Measurements from ENCODE around the gene TWIST1. TPM values are rescaled to one million over a fixed set of nuclear protein-coding genes. Genes with fewer than 3 reads are reported as not detected.

TWIST1 gene
- total and polyA plus RNA-seq, 2 experiments from 2014 or later = 0.24 TPM

DNA sequence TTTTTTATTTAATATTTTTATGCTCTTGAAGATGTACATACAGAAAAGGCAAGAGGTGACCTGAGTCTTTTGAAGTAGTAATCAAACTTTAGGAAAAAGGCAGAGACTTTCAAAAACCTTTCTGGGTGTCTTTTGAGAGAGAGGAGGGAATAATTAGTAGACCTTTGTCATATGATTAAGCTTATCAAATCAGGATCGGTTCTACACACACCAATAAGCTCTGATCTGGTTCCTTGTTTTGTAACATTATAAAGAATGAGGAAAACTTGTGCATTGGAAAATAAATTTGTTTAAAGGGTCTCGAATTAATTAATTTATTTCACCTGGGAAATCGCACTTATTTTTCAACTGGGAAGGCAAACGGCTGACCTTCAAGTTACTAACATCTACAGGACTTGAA is 11.9 kb downstream of the TWIST1 start (continued):
- TF ChIP-seq, protein P1, sequence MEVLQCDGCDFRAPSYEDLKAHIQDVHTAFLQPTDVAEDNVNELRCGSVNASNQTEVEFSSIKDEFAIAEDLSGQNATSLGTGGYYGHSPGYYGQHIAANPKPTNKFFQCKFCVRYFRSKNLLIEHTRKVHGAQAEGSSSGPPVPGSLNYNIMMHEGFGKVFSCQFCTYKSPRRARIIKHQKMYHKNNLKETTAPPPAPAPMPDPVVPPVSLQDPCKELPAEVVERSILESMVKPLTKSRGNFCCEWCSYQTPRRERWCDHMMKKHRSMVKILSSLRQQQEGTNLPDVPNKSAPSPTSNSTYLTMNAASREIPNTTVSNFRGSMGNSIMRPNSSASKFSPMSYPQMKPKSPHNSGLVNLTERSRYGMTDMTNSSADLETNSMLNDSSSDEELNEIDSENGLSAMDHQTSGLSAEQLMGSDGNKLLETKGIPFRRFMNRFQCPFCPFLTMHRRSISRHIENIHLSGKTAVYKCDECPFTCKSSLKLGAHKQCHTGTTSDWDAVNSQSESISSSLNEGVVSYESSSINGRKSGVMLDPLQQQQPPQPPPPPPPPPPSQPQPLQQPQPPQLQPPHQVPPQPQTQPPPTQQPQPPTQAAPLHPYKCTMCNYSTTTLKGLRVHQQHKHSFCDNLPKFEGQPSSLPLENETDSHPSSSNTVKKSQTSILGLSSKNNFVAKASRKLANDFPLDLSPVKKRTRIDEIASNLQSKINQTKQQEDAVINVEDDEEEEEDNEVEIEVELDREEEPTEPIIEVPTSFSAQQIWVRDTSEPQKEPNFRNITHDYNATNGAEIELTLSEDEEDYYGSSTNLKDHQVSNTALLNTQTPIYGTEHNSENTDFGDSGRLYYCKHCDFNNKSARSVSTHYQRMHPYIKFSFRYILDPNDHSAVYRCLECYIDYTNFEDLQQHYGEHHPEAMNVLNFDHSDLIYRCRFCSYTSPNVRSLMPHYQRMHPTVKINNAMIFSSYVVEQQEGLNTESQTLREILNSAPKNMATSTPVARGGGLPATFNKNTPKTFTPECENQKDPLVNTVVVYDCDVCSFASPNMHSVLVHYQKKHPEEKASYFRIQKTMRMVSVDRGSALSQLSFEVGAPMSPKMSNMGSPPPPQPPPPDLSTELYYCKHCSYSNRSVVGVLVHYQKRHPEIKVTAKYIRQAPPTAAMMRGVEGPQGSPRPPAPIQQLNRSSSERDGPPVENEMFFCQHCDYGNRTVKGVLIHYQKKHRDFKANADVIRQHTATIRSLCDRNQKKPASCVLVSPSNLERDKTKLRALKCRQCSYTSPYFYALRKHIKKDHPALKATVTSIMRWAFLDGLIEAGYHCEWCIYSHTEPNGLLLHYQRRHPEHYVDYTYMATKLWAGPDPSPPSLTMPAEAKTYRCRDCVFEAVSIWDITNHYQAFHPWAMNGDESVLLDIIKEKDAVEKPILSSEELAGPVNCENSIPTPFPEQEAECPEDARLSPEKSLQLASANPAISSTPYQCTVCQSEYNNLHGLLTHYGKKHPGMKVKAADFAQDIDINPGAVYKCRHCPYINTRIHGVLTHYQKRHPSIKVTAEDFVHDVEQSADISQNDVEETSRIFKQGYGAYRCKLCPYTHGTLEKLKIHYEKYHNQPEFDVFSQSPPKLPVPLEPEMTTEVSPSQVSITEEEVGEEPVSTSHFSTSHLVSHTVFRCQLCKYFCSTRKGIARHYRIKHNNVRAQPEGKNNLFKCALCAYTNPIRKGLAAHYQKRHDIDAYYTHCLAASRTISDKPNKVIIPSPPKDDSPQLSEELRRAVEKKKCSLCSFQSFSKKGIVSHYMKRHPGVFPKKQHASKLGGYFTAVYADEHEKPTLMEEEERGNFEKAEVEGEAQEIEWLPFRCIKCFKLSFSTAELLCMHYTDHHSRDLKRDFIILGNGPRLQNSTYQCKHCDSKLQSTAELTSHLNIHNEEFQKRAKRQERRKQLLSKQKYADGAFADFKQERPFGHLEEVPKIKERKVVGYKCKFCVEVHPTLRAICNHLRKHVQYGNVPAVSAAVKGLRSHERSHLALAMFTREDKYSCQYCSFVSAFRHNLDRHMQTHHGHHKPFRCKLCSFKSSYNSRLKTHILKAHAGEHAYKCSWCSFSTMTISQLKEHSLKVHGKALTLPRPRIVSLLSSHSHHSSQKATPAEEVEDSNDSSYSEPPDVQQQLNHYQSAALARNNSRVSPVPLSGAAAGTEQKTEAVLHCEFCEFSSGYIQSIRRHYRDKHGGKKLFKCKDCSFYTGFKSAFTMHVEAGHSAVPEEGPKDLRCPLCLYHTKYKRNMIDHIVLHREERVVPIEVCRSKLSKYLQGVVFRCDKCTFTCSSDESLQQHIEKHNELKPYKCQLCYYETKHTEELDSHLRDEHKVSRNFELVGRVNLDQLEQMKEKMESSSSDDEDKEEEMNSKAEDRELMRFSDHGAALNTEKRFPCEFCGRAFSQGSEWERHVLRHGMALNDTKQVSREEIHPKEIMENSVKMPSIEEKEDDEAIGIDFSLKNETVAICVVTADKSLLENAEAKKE (CRISPR knock-in tag; IDR thresholded peaks at IDR 0.05) = no peak
- TF ChIP-seq EZH2 (IDR thresholded peaks at IDR 0.05; ENCODE audit: low read depth, unreplicated experiment) = no peak
- no peak for TF ChIP-seq POLR2AphosphoS5 (IDR thresholded peaks at IDR 0.05; ENCODE audit: low read depth)
- no peak for TF ChIP-seq ZNF114 (CRISPR knock-in tag; IDR thresholded peaks at IDR 0.05)

DNA sequence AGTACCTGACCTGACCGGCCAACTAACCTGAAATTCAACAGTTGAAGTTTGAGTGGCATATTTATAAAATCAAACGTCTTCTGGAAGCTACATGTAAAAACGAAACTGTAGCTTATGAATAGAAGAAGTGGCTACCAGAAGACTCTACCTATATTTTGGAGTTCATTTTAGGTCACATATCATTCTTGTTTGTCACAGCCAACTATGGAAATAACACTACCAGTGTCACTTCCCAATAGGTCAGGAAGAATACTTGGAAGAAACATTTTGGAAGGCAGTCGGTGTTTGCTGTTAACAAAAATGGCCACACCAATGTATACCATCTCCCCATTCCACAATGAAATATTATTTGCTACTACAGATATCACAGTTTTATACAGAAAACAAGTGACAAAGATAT is 12.6 kb downstream of the TWIST1 start:
- ATAC-seq (no peak), DNase-seq (ENCODE audit: low spot score) (no peak)
- Histone ChIP-seq H3K79me2 (replicated peaks; ENCODE audit: insufficient read depth) (no peaks in the 10 kb centered on the region), H2AFZ (no peak overlapping the region), H3K4me1 (ENCODE audit: insufficient read depth) (peaks cover 43% of the 10 kb centered on the region), H3K4me3 (no peak overlapping the region), H3K27me3 (ENCODE audit: insufficient read depth) (peaks cover 88% of the 10 kb centered on the region), H3K9me2 (ENCODE audit: insufficient read depth) (no peaks in the 10 kb centered on the region), H3K27ac (ENCODE audit: low read depth) (no peak overlapping the region), H4K20me1 (replicated peaks; ENCODE audit: insufficient read depth) (peaks cover 13% of the 10 kb centered on the region; the same call in 1 of the 2 replicates), H3F3A (replicated peaks; ENCODE audit: low read depth) (peaks cover 23% of the 10 kb centered on the region), H3K4me2 (no peak overlapping the region), H3K36me3 (ENCODE audit: insufficient read depth) (no peaks in the 10 kb centered on the region)
- H3K27ac Mint-ChIP-seq = no peak overlapping the region
- H3K4me3 Mint-ChIP-seq = no peak overlapping the region
- no peaks in the 10 kb centered on the region; the same call in 2 of the 3 replicates for H3K9me3 Mint-ChIP-seq
- no peaks in the 10 kb centered on the region for H3K36me3 Mint-ChIP-seq (ENCODE audit: low read depth)
- H3K4me1 Mint-ChIP-seq = peaks cover 53% of the 10 kb centered on the region
- TF ChIP-seq STAT1 (IDR thresholded peaks at IDR 0.05; ENCODE audit: unreplicated experiment) (no peak), EZH2 (IDR thresholded peaks at IDR 0.05; ENCODE audit: low read depth, unreplicated experiment) (no peak), POLR2AphosphoS5 (IDR thresholded peaks at IDR 0.05; ENCODE audit: low read depth) (no peak), NANOG (IDR thresholded peaks at IDR 0.05; ENCODE audit: borderline replicate concordance) (no peak), JUNB (IDR thresholded peaks at IDR 0.05; ENCODE audit: unreplicated experiment) (no peak), ZNF114 (CRISPR knock-in tag; IDR thresholded peaks at IDR 0.05) (no peak), CREB1 (CRISPR knock-in tag; IDR thresholded peaks at IDR 0.05; ENCODE audit: low read depth) (no peak)
- TF ChIP-seq, protein P1 (CRISPR knock-in tag; IDR thresholded peaks at IDR 0.05) = no peak
- peaks cover 79% of the 10 kb centered on the region for H3K27me3 Mint-ChIP-seq (ENCODE audit: insufficient read depth, low read depth, poor library complexity)

Data from GM23338 (cell line).